G401.6 (cell line): ENCODE results near the gene MFSD12.

Experiments
- FAIRE-seq: peaks from 2 replicates; lab custom pipeline; 2012; peaks lifted over from hg19 to GRCh38; lab: Jason Lieb, UNC

MFSD12 gene

GRCh38 chr19:3555653-3556422 is 1.5 kb downstream of the MFSD12 start:
- FAIRE-seq = no peak

- no peak for FAIRE-seq
Measured at GRCh38 chr19:3554254-3555083, 2.9 kb downstream of the MFSD12 start.

- no peak for FAIRE-seq
Measured at GRCh38 chr19:3551792-3552095, 5.6 kb downstream of the MFSD12 start.

- FAIRE-seq = no peak
Measured at GRCh38 chr19:3550947-3551791, 6.2 kb downstream of the MFSD12 start.

GRCh38 chr19:3549816-3550215 is 7.6 kb downstream of the MFSD12 start:
- no peak for FAIRE-seq

- no peak for FAIRE-seq
Measured at GRCh38 chr19:3548606-3549005, 8.8 kb downstream of the MFSD12 start.

- no peak for FAIRE-seq
Measured at GRCh38 chr19:3547767-3548282, 9.6 kb downstream of the MFSD12 start.

GRCh38 chr19:3547301-3547731 is 10.1 kb downstream of the MFSD12 start:
- no peak for FAIRE-seq

GRCh38 chr19:3546119-3546518 is 11.3 kb downstream of the MFSD12 start:
- no peak for FAIRE-seq

GRCh38 chr19:3545669-3546034 is 11.7 kb downstream of the MFSD12 start:
- no peak for FAIRE-seq

- FAIRE-seq = no peak
Measured at GRCh38 chr19:3544742-3545668, 12.4 kb downstream of the MFSD12 start.

- FAIRE-seq = no peak
Measured at GRCh38 chr19:3544058-3544376, 13.4 kb downstream of the MFSD12 start.

GRCh38 chr19:3543150-3544057 is 14.0 kb downstream of the MFSD12 start:
- FAIRE-seq = no peak

- no peak for FAIRE-seq
Measured at GRCh38 chr19:3539756-3540118, 17.6 kb downstream of the MFSD12 start.

- no peak for FAIRE-seq
Measured at GRCh38 chr19:3538965-3539755, 18.2 kb downstream of the MFSD12 start, which contains the start of gene TEKTIP1. Gene TEKTIP1, plus strand, starts transcription at chr19:3539174. Its CDS starts 4 bp downstream, at chr19:3539178.

- no peak for FAIRE-seq
Measured at GRCh38 chr19:3538258-3538929, 19.0 kb downstream of the MFSD12 start.

GRCh38 chr19:3537438-3538240 is 19.7 kb downstream of the MFSD12 start:
- FAIRE-seq = no peak

- FAIRE-seq = no peak
Measured at GRCh38 chr19:3537101-3537437, 20.3 kb downstream of the MFSD12 start.
